HT1080 (cell line): ENCODE results near the gene ABHD11. TPM values are rescaled to one million over a fixed set of nuclear protein-coding genes. Genes with fewer than 3 reads are reported as not detected.
"Not testable (repeated sequence)": the region's sequence is repeated elsewhere in the genome, so short reads cannot be mapped to it uniquely, and the experiment has no call there.

Experiments
- DNase-seq: peaks from one replicate; pipeline ENCODE4 v3.0.0-alpha.2; 2015; ENCODE audit warnings: low read depth
- polyA plus RNA-seq, 2 experiments: library from polyadenylated mRNA; depleted of rRNA; stranded (reverse); fragments of >200 nt; gene quantifications; 2 replicates each; pipeline ENCODE4 v1.2.3, GENCODE V29; 2015
- total RNA-seq: library from RNA; depleted of rRNA; stranded (reverse); fragments of >200 nt; shearing (Covaris generic); gene quantifications from 2 replicates; pipeline ENCODE4 v1.2.3, GENCODE V29; 2014; rRNA removed

ABHD11 gene
- 46.2 and 50.5 TPM in 2 replicates for total RNA-seq
- polyA plus RNA-seq (2015; cell fraction: cytosol; rRNA removed), result 29.0 and 41.5 TPM in 2 replicates
- polyA plus RNA-seq (2015; cell fraction: nucleus; rRNA removed), result 38.2 and 47.6 TPM in 2 replicates

- DNase-seq, result peak; percentile 88
These were observed at the start of gene ABHD11 for GRCh38 chr7:73738612-73739386. TSS of gene ABHD11 (minus strand) at chr7:73738802. CDS start at chr7:73738770, 32 bp downstream.

- DNase-seq, result not testable (repeated sequence)
These were observed 49.1 kb upstream of the ABHD11 start for GRCh38 chr7:73787786-73788048.

GRCh38 chr7:73786588-73786987, 48.0 kb upstream of the ABHD11 start:
- no peak for DNase-seq

GRCh38 chr7:73779517-73779916, 40.9 kb upstream of the ABHD11 start:
- no peak for DNase-seq

- no peak for DNase-seq
These were observed 40.3 kb upstream of the ABHD11 start for GRCh38 chr7:73778801-73779389.

- DNase-seq, result peak; percentile 48
These were observed 36.3 kb upstream of the ABHD11 start for GRCh38 chr7:73774923-73775322.

GRCh38 chr7:73773700-73774517, 35.3 kb upstream of the ABHD11 start:
- DNase-seq, result no peak

- no peak for DNase-seq
These were observed 32.5 kb upstream of the ABHD11 start for GRCh38 chr7:73770860-73771670.

GRCh38 chr7:73770002-73770859, 31.6 kb upstream of the ABHD11 start, which contains the start of gene CLDN3:
TSS of gene CLDN3 (minus strand) at chr7:73770270. CDS start at chr7:73770049, 221 bp downstream.
- no peak for DNase-seq

GRCh38 chr7:73769481-73770001, 30.9 kb upstream of the ABHD11 start:
- no peak for DNase-seq

GRCh38 chr7:73768641-73769480, 30.3 kb upstream of the ABHD11 start:
- DNase-seq, result no peak

GRCh38 chr7:73766556-73767229, 28.1 kb upstream of the ABHD11 start:
- DNase-seq, result no peak

- no peak for DNase-seq
These were observed 24.0 kb upstream of the ABHD11 start for GRCh38 chr7:73762659-73762999.

- DNase-seq, result no peak
These were observed 23.5 kb upstream of the ABHD11 start for GRCh38 chr7:73761854-73762658.

- no peak for DNase-seq
These were observed 20.1 kb upstream of the ABHD11 start for GRCh38 chr7:73758581-73759138.

GRCh38 chr7:73749931-73750776, 11.6 kb upstream of the ABHD11 start:
- no peak for DNase-seq
